KG1 (cell line): ENCODE data around the gene FAM241B.

Experiments
- DNase-seq: peaks from one replicate; lab custom pipeline; 2025; lab: John Stamatoyannopoulos, UW

The FAM241B gene

DNA sequence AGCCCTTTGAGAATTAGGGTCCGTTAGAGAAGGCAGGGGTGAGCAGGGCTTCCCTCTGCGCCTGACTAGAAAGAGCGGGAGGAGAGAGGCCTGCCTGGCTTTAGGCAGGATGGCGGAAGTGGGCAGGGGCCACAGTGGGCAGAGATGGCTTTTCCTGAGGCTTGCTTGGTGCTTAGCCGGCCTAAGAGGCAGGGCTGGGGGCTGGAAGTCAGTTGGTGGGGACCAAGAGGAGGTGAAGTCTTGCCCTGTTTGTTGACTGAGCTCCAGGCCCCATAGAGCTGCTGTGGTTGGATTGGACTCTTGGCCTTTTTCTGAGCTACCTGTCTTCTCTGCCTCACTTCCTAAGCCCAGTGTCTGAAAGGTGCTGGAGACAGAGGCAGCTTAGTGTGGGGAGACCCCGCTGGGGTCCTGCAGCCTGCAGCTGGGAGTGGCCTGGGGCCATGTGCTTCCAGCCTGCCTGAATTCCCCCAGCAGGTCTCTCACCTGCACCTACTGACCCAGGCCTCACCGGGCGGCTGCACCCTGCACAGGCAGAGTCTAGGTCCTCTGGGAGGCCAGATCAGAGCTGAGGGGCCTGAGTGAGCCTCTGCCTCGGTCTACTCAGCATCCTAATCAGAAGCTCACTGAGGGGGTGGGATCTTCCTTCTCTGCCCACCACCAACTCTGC is 4.8 kb downstream of the FAM241B start:
- DNase-seq = no peak

DNA sequence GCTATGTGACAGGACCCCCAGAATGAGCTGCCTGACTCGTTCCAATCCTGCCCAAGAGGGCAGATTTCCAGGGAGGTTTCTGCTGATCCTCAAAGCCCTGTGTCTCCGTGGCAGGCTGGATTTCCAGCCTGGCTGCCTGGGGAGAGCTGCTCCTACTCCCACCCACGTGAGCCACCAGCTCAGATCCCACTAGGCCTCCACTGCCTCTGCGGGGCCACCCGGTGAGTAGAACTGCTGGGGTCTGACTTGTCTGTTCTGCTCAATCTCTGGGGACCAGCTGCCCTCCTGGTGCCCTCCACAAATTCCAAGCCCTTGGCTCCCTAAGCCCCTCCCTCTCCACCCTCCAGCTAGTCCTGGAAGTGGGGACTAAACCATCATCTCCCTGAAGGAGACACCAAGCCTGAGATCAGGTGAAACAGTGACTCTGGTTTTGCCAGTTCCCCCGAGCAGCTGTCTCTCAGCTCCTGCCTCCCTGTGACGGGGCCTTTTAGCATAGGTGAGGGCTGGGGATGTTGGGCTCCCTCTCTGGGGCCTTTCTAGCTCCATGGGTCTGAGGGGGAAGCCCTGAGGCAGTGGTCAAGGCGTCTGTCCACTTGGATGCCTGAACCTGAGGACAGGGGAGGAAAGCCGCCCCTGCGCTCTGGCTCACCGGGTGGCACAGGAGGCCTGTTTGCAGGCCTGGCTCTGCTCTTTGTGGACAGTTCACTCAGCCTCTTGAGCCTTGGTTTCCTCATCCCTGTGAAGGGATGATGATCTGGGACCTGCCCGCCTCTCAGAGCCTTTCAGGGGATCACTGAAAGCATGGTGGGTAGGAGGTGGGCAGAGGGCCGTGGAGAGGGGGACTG is 5.6 kb downstream of the FAM241B start:
- DNase-seq = no peak

DNA sequence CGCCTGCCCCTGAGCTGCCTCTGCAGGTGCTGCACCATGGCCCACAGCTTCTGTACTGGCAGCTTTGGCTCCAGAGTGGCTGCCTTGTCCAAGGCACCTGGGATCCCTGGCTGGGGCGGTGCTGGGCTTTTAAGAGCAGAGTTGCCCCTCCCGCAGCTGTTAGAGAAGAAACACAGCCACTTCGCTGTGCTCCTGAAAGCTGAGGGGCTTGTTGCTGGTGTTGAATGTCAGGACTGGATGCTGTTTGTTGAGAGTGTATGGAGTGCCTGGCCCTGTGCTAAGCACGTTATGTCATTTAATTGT is 6.2 kb downstream of the FAM241B start:
- DNase-seq = no peak

DNA sequence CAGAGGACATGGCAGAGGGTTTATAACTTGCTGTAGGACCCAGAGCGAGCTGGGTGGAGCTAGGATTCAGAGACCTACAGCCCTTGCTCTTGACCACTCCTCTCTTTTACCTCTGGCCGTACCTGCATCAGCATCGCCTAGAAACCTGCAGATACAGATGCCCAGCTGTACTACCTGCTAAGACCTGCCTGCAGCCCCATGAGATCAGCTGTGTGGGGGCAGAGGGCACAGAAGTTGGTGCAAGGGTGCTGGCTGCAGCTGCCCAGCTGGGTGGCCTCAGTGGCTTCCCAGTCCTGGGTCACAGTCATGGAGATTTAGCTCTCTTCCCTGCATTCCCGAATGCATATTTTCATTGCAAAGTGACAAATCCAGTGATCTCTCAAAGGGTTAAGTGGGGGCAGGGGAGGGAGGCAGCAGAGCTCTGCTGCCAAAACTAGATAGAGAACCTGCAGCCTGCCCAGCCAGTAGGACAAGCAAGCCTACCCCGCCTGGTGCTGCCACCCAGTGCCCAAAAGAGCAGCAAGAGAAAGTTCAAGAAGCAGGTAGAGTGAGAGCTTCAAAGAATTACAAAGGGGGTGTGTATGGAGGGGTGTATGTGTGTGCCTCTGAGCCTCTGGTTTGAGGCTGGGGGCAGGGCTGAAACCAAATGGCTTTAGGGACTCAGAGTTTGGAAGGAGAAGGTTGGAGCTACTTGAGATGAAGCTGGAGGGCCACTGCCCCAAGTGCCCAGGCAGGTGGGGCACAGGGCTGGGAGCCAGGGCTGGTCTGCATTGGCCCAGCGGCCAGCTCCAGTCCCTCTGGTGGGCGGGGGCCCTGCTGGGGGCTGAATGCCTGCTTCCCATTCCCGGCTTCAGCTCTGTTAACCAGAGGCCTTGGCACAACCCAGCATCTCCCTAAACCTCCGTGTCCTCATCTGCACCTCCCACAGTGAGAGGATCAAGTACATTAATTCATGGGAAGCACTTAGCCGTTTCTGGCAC is 6.9 kb downstream of the FAM241B start:
- peak; percentile 2 for DNase-seq

DNA sequence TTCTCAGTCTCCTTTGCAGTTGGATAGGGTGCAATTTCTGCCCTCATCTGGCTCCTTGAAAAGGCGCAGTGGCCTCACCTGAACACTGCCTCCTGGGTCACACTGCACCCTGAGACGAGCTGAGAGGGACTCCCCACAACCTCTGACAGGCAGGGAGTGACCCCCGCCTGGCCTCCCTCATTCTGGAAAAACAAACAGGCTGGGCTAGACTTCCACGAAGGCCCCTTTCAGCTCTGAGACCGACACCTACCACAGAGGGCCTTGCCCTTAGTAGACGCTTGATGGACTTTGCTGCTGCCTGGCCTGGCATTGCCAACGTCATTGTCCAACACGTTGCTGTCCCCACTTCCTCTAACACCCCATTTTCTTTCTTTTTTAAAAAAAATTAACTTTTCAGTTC is 8.6 kb downstream of the FAM241B start:
- DNase-seq = no peak

DNA sequence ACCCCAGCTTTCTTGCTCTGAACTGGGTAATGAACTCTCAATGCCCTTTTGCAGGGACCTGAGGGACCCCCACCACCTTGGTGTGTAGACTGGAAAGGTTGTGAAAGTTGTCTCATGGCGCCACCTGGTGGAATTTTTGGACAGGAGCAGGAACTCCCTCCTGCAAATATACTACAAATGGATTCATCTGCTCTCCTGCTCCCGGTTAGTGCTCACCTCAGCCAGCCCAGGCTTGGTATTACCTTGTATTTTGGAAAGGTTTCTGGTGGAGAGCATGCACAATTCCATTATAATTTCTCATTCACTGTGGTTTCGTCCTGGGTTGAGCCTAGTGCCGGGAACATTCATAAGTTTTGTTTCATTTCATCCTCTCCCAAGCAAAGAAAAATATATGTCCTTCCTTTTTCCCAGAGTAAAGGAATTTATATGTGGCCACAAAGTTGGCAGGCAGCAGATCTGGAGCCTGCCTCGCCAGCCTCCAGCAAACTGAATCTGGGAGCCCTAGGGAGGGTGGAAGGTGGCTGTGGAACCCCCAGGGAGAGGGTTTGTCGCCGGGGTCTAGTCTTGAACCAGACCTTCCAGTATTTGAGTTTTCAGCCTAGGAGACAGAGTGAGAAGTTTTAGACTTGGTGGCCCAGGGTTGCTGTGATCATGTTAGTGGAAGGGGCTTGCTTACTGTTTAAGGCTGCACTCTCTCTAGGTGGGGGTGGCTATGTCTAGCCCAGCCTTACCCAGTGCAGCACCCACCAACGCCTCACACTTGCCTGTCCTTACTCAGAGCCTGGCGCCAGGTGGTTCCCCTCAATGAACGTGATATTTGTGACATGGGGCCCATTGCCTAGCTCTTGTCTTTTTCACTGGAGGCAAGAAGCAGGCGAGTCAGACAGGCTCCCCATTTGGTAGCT is 9.5 kb downstream of the FAM241B start:
- DNase-seq = peak; percentile 34

DNA sequence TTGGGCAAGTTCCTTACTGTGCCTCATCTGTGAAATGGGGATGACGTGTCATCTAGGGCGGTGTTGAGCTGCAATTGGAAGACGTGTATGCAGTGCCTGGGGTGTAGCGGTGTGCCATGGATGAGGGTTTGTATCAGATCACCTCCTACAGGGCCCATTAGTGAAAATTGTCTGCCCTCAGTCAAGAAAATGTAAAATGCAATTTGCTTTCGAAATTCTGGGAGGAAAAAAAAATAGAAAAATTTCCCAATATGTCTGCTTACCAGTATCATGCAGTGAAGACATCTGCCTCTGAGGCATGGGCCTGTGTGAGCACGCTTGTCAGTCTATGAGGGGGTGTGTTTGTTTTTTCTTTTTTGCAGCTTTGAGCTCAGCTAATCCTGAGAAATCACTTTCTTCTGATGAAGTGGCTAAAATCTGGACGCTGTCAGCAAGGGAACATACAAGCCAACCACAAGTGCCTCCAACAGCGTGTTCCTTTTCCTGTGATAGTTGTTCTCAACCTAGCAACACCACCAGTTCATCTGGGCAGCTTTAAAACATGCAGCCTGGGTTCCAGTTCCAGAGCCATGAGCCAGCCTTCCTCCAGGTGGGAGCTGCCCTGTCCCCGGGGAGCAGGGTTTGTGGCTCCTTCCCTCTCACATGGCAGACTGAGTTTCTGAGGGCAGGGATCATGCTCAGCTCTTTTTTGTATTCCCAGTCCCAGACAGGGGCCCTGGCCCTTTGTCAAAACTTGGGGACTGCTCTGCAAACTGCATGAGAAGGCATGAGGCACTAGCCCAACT is 10.3 kb downstream of the FAM241B start:
- DNase-seq = no peak

DNA sequence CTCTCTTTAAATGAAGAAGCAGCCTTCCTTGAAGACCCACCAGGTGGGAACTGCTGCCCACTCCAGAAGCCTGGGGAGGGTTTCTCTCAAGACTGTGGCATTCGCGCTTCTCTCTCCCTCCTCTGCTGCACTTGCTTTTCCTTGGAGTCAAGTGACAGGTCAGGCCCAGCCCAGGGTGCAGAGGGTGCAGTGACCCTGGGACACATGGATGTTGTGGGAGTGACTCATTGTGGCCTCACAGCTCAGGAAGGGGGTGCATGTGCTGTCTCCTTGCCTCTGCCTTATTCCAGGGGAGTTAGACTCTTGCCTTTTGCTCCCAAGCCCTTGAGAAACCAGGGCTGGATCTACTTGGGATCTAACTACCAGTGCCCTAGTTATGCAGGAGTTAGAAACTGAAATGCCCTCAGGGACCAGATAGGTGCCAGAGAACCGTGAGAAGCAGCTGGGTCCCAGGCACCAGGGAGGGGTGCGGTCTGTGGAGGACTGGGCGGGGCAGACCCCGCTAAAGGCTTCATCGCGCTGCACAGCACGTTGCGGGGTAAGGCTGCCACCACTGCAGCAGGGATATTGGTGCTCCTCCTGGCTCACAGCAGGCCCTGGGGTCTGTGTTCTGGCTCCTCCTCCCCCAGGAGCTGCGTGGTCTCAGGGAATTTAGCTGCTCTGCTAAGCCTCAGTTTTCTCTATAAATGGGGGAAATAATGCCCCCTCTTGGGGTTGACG is 11.4 kb downstream of the FAM241B start:
- no peak for DNase-seq

DNA sequence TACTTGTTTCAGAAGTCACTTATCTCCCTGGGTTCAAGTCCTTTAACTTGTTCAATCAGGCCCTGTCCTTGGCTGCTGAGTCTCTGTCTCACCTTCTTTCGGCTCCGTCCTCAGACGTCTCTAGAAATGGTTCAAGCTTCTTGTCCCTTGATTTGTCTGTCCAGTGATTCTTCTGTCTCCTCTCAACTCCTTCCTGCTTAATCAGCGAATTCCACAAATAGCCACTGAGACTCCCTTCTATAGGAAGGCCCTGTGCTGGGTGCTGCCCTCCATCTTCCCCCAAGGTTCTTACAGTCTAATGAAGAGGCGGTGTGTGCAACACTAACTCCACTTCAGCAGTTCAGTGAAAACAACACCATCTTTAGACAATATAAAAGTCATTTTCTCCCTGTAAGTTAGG is 12.7 kb downstream of the FAM241B start:
- DNase-seq = no peak

DNA sequence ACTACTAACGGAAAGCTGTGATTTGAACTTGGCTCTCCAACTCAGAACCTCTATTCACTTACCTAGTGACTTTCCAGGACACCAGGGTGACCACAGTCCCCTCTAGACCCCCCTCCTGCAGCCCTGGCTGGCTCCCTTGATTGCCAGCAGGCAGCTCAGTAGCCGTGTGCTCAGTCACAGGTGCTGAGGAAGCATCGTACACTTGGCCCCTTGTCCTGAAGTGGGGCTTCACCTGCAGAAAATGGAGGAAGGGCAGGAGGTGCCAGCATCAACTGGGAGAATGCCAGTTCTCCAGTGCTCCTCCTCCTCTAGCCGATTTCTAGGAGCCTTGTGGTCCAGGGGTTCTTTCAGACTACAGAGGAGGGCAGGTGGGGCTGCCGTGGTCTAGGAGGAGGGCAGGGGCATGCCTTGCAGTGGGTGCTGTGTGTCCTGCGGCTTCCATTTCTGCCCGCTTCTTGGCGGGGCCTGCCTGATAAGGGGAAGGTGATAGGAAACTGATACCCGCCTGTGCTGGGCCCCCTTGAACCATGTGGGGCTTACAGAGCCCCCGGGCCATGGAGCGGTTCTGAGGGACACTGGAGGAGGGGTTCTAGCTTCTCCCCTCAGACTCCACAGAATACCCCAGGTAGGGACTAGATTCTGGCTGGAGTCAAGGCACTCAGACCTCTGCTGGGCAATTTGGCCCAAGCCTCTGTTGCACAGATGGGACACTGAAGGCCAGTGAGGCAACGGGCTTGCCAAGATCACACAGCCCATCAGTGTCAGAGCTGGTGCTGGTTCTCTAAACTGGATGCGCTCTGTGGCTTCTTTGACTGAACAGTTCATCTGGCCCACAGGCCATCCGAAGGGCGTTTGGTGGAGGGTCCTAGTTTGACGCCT is 14.0 kb downstream of the FAM241B start:
- no peak for DNase-seq

DNA sequence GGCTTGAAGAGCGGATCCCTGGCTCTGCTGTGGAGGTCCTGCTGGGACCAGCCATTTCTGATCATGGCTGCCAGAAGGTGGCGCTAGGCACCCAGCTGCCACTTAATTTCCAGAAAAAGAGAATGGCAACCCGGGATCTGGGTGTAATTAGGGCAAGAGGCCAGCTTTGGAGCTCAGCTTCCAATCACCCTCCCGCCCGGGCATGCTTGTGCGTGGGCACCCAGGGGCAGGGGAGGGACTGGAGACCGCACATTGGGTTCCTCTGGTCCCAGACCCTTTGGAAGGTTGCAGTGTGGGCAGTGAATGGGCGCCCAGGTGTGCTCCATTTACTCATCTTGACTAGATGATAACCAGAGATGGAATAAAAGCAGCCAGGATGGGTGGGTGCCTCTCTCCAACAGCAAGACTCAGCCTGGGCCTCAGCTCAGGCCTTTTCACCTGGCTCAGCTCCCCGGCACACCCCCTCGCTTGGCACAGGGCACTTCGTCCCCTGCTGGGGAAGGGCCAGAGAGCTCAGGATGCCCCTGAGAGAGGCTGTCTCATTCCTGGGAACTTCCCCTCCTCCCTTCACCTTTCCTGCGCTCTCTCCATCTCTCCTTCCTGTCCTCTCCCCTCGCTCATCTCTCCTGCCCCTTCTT is 14.7 kb downstream of the FAM241B start:
- DNase-seq = peak; percentile 37

DNA sequence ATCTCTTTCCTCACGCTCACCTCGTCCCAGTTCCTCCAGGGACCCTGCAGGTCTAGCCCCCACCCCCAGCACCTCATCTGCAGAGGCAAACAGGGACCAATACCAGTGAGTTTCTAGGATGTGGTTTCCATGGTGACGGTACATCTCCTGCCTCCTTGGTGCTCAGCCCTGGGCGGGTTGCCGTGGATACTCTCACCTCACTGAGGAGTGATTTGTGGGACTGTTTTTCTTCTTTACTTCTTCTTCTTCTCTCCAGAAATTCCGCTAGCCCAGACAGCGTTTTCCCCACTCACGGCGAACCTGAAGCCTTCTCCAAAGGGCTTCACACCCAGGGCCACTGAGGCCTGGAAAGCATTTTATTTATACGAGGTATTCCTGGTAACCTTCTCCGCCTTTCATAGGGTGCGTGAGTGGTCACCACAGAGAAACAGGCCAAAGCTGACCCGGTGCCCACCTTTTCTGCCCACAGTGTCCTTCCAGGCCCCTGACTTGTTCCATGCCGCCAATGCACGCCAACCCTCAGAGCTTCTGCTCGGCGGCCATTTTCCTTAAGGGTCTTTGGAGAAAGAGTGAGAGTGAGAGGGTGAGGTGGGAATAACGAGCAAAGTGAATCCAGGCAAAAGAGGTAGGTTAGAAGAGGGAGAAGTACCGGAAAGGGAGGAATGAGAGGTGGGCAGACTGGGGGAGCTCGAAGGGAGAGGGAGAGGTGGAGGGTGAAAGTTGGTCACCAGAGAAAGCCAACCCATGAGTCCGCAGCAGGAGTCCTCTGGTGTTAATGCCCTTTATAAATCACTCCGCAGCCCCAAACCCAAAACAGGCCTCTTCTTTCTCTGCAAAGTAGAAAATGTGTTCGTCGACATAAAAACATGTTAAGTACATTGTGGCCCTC is 15.5 kb downstream of the FAM241B start:
- no peak for DNase-seq

DNA sequence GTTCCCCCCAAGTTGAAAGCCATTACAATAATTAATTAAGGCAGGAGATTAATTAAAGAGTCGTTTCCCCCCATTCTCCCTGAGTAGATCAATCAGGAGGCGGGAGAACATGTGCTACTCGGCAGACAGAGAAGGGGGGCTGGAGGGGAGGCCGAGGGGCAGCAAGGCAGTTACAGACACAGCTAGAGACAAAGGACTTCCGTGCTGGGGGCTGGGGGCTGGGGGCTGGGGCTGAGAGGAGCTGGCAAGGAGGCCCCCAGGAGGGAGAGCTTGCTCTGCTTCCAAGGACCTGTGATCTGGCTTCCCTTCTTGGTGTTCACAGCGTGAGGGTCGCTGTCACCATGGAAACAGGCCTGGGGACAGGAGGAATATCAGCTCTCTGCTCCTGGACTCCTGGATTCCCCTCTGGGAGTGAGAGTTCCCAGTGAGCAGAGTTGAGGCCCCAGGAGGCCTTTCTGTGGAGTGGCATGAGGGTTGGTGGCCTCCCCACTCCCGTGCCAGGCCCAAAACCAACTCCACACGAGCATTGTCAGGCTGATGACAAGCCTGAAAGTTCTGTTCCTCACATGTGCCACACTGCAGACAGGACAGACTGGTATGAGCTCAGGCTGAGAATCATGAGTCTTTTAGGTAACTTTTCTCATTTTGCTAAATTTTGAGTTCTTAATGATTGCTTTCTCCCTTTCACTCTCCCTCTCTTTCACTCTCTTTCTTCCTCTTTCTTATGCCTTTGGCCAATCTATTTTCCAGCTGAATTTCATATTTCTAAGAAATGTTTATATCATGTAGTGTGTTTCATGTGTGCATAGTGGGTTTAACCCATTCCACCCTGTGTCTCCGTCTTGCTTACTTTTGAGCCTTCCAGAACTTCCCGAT is 16.4 kb downstream of the FAM241B start:
- no peak for DNase-seq

DNA sequence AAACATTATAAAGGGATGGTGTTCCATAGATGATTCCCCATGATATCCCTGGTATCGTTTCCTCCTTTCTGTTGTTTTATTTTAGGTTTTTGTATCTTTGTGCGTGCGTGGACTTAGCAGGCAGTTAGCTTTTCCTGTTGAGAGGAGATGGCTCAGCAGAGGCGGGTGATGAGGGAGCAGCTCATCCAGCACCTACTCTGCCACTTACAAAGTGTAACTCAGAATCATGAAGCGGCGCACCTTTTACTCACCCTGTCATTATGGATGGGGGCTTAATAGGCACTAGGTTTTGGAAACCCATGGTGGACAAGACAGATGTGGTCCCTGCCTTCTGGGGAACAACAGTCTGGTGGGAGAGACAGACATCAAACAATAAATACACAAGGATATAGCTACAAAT is 17.1 kb downstream of the FAM241B start:
- no peak for DNase-seq

DNA sequence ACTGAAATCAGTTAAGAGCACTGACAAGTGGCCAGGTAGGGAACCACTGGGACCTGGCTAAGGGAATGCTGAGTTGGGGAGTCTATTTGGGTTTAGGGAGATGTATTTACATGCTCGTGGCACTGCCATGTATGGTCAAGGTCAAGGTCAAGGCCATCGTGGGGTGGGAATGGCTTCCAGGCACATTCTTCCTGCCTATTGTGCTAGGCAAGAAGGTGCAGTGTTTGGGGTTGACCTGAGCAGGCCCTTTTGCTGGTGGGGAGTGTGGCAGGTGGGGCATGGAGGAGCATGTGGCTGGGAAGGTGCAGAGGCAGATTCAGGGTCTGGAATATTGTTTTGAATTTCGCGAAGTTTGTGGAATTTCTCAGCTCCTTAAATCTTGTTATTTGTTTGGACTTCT is 17.8 kb downstream of the FAM241B start:
- DNase-seq = no peak

DNA sequence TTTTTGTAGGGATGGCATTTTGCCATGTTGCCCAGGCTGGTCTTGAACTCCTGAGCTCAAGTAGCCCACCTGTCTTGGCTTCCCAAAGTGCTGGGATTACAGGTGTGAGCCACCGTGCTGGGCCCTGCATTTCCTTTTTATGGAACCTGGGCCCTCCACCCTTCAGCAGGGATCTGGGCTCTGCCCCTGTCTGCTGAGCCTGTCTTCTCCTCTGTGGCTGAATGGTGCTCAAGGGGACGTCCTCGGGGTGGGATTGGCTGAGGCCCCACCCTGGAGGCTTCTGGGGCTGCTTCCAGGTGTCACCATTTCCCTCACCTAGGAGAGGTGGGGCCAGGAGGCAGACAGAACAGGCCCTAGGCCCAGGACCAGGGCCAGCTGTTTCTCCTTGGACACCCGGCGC is 18.4 kb downstream of the FAM241B start:
- DNase-seq = no peak
